ENCODE measurements around the gene TMEM164.

GRCh38 chrX:110180176-110180927 lies 177.4 kb downstream of the TMEM164 start:
- no peak for TF ChIP-seq MAFK (IDR thresholded peaks at IDR 0.05; ENCODE audit: low read depth, low read length)
- TF ChIP-seq, protein P1, sequence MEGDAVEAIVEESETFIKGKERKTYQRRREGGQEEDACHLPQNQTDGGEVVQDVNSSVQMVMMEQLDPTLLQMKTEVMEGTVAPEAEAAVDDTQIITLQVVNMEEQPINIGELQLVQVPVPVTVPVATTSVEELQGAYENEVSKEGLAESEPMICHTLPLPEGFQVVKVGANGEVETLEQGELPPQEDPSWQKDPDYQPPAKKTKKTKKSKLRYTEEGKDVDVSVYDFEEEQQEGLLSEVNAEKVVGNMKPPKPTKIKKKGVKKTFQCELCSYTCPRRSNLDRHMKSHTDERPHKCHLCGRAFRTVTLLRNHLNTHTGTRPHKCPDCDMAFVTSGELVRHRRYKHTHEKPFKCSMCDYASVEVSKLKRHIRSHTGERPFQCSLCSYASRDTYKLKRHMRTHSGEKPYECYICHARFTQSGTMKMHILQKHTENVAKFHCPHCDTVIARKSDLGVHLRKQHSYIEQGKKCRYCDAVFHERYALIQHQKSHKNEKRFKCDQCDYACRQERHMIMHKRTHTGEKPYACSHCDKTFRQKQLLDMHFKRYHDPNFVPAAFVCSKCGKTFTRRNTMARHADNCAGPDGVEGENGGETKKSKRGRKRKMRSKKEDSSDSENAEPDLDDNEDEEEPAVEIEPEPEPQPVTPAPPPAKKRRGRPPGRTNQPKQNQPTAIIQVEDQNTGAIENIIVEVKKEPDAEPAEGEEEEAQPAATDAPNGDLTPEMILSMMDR (conservative IDR thresholded peaks at IDR 0.05; ENCODE audit: low read depth, low read length): no peak
- TF ChIP-seq RAD21 (IDR thresholded peaks at IDR 0.05; ENCODE audit: low read length): no peak

Measured in IMR-90 (cell line).